OCI-LY1 (cell line): ENCODE data around the gene MED27.

ENCODE experiments used
- H2AFZ ChIP-seq: fragments of 200-600 bp; sonication (generic), shearing (Covaris generic); 2 replicates; pipeline ENCODE4 v1.6.0; 2014; ENCODE audit warnings: antibody characterized with exemption, mild to moderate bottlenecking, low read length
- H3F3A ChIP-seq: fragments of 200-600 bp; sonication (generic), shearing (Covaris generic); 2 replicates; pipeline ENCODE4 v1.6.0; 2014; ENCODE audit warnings: mild to moderate bottlenecking, antibody characterized with exemption, low read length, moderate library complexity; ENCODE audit not compliant: insufficient read depth
- H3K27ac ChIP-seq: fragments of 200-600 bp; sonication (generic); 2 replicates; pipeline ENCODE4 v1.5.1; 2014; ENCODE audit warnings: low read length, mixed run types, mild to moderate bottlenecking, low read depth; ENCODE audit not compliant: poor library complexity, severe bottlenecking
- H3K27me3 ChIP-seq: fragments of 200-600 bp; sonication (generic); 2 replicates; pipeline ENCODE4 v1.6.0; 2014; ENCODE audit warnings: antibody characterized with exemption, mild to moderate bottlenecking, low read length, moderate library complexity; ENCODE audit not compliant: insufficient read depth
- H3K36me3 ChIP-seq: fragments of 200-600 bp; sonication (generic); 2 replicates; pipeline ENCODE4 v1.6.1; 2014; ENCODE audit warnings: mild to moderate bottlenecking, antibody characterized with exemption, low read length, moderate library complexity, mixed read lengths; ENCODE audit not compliant: insufficient read depth
- H3K4me1 ChIP-seq: fragments of 200-600 bp; sonication (generic); 2 replicates; pipeline ENCODE4 v1.5.1; 2014; ENCODE audit warnings: mild to moderate bottlenecking, low read length, moderate library complexity; ENCODE audit not compliant: insufficient read depth, severe bottlenecking
- H3K4me2 ChIP-seq: fragments of 200-600 bp; sonication (generic), shearing (Covaris generic); 2 replicates; pipeline ENCODE4 v1.6.1; 2014; ENCODE audit warnings: low read length
- H3K4me3 ChIP-seq: fragments of 200-600 bp; sonication (generic); 2 replicates; pipeline ENCODE4 v1.5.1; 2014; ENCODE audit warnings: low read length, low read depth, mild to moderate bottlenecking, mixed read lengths; ENCODE audit not compliant: poor library complexity, severe bottlenecking
- H3K79me2 ChIP-seq: fragments of 200-600 bp; shearing (Covaris generic); 2 replicates; pipeline ENCODE4 v1.6.1; 2016; ENCODE audit warnings: mixed run types, low read length, mixed read lengths; ENCODE audit not compliant: insufficient read depth
- H3K9ac ChIP-seq: fragments of 200-600 bp; sonication (generic), shearing (Covaris generic); 2 replicates; pipeline ENCODE4 v1.6.1; 2014; ENCODE audit warnings: mild to moderate bottlenecking, low read length, mixed read lengths
- H3K9me2 ChIP-seq: fragments of 200-600 bp; sonication (generic), shearing (Covaris generic); 2 replicates; pipeline ENCODE4 v1.6.1; 2014; ENCODE audit warnings: low read depth, mild to moderate bottlenecking, low read length, mixed read lengths
- H3K9me3 ChIP-seq: fragments of 200-600 bp; shearing (Covaris generic); 2 replicates; pipeline ENCODE4 v1.6.1; 2014; ENCODE audit warnings: low read length, mixed read lengths
- H4K20me1 ChIP-seq: fragments of 200-600 bp; sonication (generic), shearing (Covaris generic); 2 replicates; pipeline ENCODE4 v1.6.0; 2016; ENCODE audit warnings: mild to moderate bottlenecking, low read length; ENCODE audit not compliant: insufficient read depth
- EZH2 ChIP-seq: fragments of 200-600 bp; sonication (generic), shearing (Covaris generic); IDR thresholded peaks from 2 replicates; pipeline ENCODE4 v1.8.0; 2017; ENCODE audit warnings: borderline replicate concordance, mixed run types, mild to moderate bottlenecking, antibody characterized with exemption, low read length, moderate library complexity, mixed read lengths
- TF ChIP-seq, protein P1 (sequence below): fragments of 200-600 bp; sonication (generic), shearing (Covaris generic); IDR thresholded peaks from 2 replicates; pipeline ENCODE4 v1.5.1; 2017; ENCODE audit warnings: mild to moderate bottlenecking, antibody characterized with exemption, low read length, moderate library complexity, mixed read lengths

The MED27 gene

DNA sequence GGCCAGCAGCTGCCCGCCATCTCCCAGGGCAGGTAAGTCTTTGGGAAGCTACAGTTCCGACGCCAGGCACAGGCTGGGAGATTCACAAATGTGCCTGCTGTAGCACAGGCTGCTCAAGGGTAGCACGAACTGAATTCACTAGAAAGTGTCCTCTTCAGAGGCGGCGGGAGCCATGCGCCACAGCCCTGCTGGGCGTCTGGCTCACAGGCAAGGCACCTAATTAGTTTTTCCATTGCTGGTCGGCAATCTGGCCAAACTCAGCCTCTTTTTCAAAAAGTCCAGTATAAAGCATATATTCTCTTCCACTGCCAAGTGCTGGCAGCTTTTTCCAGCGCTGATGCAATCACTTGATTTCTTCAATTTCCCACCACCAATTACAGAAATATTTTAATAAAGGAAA is 210.9 kb downstream of the MED27 start:
- no peaks in the 10 kb centered on the region for H3K9me3 ChIP-seq
- TF ChIP-seq EZH2: no peak
- TF ChIP-seq, protein P1, sequence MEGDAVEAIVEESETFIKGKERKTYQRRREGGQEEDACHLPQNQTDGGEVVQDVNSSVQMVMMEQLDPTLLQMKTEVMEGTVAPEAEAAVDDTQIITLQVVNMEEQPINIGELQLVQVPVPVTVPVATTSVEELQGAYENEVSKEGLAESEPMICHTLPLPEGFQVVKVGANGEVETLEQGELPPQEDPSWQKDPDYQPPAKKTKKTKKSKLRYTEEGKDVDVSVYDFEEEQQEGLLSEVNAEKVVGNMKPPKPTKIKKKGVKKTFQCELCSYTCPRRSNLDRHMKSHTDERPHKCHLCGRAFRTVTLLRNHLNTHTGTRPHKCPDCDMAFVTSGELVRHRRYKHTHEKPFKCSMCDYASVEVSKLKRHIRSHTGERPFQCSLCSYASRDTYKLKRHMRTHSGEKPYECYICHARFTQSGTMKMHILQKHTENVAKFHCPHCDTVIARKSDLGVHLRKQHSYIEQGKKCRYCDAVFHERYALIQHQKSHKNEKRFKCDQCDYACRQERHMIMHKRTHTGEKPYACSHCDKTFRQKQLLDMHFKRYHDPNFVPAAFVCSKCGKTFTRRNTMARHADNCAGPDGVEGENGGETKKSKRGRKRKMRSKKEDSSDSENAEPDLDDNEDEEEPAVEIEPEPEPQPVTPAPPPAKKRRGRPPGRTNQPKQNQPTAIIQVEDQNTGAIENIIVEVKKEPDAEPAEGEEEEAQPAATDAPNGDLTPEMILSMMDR: no peak
- no peaks in the 10 kb centered on the region for H3K79me2 ChIP-seq
- H4K20me1 ChIP-seq: no peaks in the 10 kb centered on the region
- no peaks in the 10 kb centered on the region for H3K27me3 ChIP-seq
- H3K9ac ChIP-seq: no peak overlapping the region
- no peak overlapping the region for H3K4me2 ChIP-seq
- no peaks in the 10 kb centered on the region for H3F3A ChIP-seq
- H3K4me3 ChIP-seq: no peak overlapping the region
- H2AFZ ChIP-seq: no peak overlapping the region
- no peak overlapping the region for H3K27ac ChIP-seq
- H3K36me3 ChIP-seq: no peaks in the 10 kb centered on the region
- H3K4me1 ChIP-seq: no peaks in the 10 kb centered on the region
- no peaks in the 10 kb centered on the region for H3K9me2 ChIP-seq

DNA sequence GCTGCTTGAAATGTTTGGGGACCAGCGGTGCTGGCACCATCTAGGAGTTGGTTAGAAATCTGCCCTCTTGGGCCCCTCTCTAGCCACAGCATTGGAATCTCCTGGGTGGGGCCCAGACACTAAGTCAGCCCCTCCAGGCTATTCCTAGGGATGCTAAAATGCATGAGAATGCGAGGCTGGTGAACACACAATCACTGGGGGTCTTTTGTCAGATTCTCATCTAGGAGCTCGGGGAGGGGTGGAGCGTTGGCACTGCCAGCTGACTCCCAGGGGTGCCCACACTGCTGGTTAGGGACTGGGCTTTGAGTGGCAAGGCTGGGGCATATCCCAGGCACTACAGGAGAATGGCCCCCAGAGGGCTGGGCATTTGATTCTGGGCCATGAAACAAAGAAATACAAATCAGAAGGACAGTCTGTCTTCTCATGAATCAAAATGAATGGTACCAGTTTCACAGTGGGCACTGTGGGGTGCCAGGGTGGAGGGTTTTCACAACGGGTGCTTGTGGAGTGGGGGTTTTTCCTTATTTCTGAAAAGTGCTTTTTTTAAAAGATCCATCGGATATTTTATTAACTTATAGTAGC is 212.0 kb downstream of the MED27 start:
- no peaks in the 10 kb centered on the region for H4K20me1 ChIP-seq

DNA sequence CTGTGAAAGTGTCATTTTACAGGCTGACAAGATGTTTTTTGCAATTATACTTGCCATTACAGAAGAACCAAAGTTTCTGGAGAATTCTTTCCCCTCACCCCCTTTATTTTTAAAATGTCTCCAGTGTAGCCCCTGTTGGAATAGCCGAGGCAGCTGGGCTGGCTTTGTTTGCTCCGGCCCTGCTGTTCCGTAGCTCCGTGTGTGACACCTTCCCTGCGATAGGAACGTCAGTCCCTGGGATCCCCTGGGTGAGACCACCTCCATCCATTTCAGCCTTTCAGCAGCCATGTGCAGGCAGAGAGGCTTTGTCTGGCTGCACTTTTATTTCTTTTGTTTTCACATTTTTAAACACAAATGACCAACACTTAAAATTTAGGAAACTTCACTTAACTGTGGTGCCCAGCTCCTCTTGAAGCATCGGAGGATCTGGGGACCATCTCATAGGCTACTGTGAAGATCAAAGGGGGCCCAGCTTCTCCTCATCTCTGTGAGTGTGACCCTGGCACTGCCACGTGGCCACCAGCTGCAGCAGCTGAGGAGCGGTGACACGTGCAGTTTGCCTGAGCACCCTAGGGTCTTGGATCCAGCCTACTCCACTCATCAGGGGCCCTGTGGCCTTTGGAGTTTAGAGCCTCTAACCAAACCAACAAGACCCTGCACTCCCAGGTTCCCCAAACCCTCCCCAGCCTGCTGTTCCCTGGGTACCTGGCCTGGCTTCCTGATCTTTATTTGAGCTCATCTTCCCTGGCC is 214.0 kb downstream of the MED27 start:
- no peaks in the 10 kb centered on the region; the same call in 1 of the 2 replicates for H3K36me3 ChIP-seq
- H4K20me1 ChIP-seq: no peaks in the 10 kb centered on the region
- no peaks in the 10 kb centered on the region for H3K4me1 ChIP-seq
- H3K27me3 ChIP-seq: no peaks in the 10 kb centered on the region
- H3K27ac ChIP-seq: no peak overlapping the region
- TF ChIP-seq, protein P1: no peak
- TF ChIP-seq EZH2: no peak
- no peaks in the 10 kb centered on the region for H3K9me2 ChIP-seq
- H3F3A ChIP-seq: no peaks in the 10 kb centered on the region
- H3K4me3 ChIP-seq: no peak overlapping the region
- H3K79me2 ChIP-seq: no peaks in the 10 kb centered on the region
- no peak overlapping the region for H3K9ac ChIP-seq
- H3K4me2 ChIP-seq: no peak overlapping the region
- H3K9me3 ChIP-seq: no peaks in the 10 kb centered on the region
- no peak overlapping the region for H2AFZ ChIP-seq

More for the DNA sequence above, 212.0 kb downstream of the MED27 start:
- Histone ChIP-seq H3K9me2 (no peaks in the 10 kb centered on the region), H3K27me3 (no peaks in the 10 kb centered on the region), H3K4me3 (no peak overlapping the region), H3K36me3 (no peaks in the 10 kb centered on the region), H3K9ac (no peak overlapping the region), H3K4me1 (no peaks in the 10 kb centered on the region), H3K4me2 (no peak overlapping the region), H3F3A (no peaks in the 10 kb centered on the region), H3K79me2 (no peaks in the 10 kb centered on the region), H3K9me3 (no peaks in the 10 kb centered on the region), H2AFZ (no peak overlapping the region), H3K27ac (no peak overlapping the region)
- TF ChIP-seq EZH2: no peak
- TF ChIP-seq, protein P1: no peak
